ENCODE results near the gene DENND4A.

Gene DENND4A

DNA sequence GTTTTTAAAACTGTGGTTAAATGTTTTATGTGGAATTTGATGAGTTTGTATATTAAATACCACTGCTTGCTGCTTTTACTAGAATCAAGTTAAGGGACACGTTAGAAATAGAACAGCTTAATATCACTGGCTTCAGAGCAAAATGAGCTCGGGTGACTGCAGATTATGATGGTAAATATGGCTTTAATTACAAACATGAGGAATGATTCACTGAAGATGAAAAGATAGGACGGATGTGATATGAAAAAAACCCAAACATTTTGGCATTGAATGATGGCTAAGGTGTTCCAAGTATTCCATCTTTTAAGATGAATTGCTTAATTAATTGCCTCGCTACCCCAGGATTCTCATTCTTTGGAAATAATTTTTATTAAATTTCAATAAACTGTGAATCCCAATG, 136.6 kb downstream of the DENND4A start:
- H3K4me1 Mint-ChIP-seq (ENCODE audit: low read depth) = no peaks in the 10 kb centered on the region
- no peak overlapping the region for H3K4me3 Mint-ChIP-seq
- peaks cover 3% of the 10 kb centered on the region for H3K36me3 Mint-ChIP-seq
- H3K27me3 Mint-ChIP-seq = no peaks in the 10 kb centered on the region
- peak overlapping the region; percentile 41 for H3K27ac Mint-ChIP-seq
- no peaks in the 10 kb centered on the region for H3K9me3 Mint-ChIP-seq (ENCODE audit: low read depth)

- H3K27me3 Mint-ChIP-seq = no peaks in the 10 kb centered on the region
- H3K4me3 Mint-ChIP-seq = no peak overlapping the region
- H3K36me3 Mint-ChIP-seq = peaks cover 3% of the 10 kb centered on the region
- peak overlapping the region; percentile 41 for H3K27ac Mint-ChIP-seq
- H3K4me1 Mint-ChIP-seq (ENCODE audit: low read depth) = no peaks in the 10 kb centered on the region
- H3K9me3 Mint-ChIP-seq (ENCODE audit: low read depth) = no peaks in the 10 kb centered on the region
Measured at GRCh38 chr15:65655026-65655425, 137.1 kb downstream of the DENND4A start.

DNA sequence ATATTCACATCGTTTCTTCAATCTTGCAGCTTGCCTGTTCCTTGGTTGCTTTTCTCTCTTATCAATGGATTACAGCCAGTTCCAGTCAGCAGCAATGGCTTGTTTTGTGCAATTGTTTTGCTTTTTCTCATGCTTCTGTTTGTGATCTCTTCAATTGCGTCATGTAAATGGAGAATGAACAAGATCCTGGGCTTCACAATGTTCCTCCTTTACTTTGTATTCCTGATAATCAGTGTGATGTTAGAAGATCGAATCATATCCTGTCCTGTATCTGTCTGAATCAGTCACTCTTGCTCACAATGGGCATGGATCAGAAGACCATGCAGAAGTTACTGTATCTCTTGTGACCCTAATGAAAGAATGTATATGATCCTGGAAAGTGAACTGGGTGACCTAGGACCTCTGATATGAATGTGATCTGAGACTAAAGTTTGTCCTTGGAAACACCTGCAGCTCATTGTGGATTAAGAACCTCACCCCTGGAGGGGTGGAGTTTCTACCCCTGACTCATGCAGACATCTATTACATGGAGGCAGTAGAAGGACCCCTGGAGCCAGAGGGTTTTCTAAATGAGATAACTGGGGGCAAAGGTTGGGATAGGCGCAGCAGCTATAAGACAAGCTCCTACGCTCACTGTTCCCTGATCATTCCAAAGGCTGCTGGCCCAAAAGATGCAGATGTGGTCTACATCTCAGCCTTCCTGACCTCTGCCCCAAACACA, 138.1 kb downstream of the DENND4A start:
- Mint-ChIP-seq H3K4me1 (ENCODE audit: low read depth) (no peaks in the 10 kb centered on the region), H3K27me3 (no peaks in the 10 kb centered on the region), H3K27ac (peak overlapping the region; percentile 52), H3K36me3 (peaks cover 3% of the 10 kb centered on the region), H3K9me3 (ENCODE audit: low read depth) (no peaks in the 10 kb centered on the region), H3K4me3 (no peak overlapping the region)

DNA sequence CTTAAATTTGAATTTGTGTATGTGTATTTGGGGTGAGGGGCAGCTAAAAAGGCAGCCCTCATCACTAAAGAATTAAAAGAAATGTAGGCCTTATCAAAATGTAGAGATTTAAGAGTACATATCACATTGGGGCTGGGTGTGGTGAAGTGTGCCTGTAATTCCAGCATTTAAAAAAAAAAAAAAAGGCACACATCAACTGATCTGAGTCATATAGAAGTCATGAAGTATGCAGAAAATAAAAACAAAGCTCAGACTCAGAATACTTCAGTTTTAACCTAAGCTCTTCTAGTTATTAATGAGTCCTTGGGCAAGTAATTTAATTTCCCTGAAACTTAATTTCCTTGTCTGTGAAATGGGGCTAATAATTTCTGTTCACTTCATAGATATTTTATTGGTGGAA, 138.8 kb downstream of the DENND4A start:
- no peaks in the 10 kb centered on the region for H3K9me3 Mint-ChIP-seq (ENCODE audit: low read depth)
- no peak overlapping the region for H3K4me3 Mint-ChIP-seq
- peak overlapping the region; percentile 50 for H3K27ac Mint-ChIP-seq
- peaks cover 3% of the 10 kb centered on the region for H3K36me3 Mint-ChIP-seq
- H3K4me1 Mint-ChIP-seq (ENCODE audit: low read depth) = no peaks in the 10 kb centered on the region
- H3K27me3 Mint-ChIP-seq = no peaks in the 10 kb centered on the region

DNA sequence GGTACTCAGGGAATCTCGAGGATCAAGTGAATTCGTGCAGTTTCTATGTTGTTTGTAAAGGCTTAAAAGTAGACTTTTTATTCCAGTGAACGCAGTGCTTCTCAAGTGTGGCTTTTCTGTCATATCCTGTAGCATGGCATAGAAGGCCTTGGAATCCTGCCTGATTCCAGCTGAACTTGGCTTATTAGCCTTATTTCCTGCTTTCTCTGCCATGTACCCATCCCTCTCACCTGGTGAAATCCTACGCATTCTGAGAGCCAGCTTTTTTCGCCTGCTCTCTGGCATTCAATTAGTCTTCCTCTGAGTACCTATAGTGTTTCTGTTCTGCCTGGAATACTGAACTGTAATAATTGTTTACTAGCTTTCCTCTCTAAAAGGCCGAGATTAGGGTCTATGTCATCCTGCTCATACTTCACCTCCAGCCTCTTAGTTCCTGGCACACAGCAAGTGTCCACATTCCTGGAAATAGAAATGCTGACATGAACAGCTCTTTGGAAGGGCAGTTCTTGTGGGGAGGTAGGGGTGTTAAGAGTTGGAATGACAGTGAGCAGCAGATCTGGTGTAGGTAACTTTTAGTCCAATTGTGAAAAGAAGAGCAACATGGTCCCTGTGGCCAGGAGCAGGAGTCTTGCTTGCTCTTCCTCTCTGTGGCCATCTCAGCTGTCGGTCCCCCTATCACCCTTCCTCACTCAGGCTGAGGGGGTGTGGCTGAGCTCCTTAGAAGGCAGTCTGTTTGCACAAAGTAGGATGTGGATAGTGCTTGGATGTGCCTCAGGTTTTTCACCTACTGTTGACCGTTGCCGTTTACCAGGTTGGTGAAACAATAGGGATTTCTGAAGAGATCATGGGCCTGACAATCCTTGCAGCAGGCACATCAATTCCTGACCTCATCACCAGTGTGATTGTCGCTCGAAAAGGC, 140.0 kb downstream of the DENND4A start:
- Mint-ChIP-seq H3K4me1 (ENCODE audit: low read depth) (no peaks in the 10 kb centered on the region), H3K27me3 (no peaks in the 10 kb centered on the region), H3K9me3 (ENCODE audit: low read depth) (no peaks in the 10 kb centered on the region), H3K27ac (peak overlapping the region; percentile 24), H3K4me3 (no peak overlapping the region), H3K36me3 (peaks cover 3% of the 10 kb centered on the region)

GRCh38 chr15:65651042-65651322, 141.1 kb downstream of the DENND4A start:
- H3K4me1 Mint-ChIP-seq (ENCODE audit: low read depth) = no peaks in the 10 kb centered on the region
- no peaks in the 10 kb centered on the region for H3K9me3 Mint-ChIP-seq (ENCODE audit: low read depth)
- H3K36me3 Mint-ChIP-seq = no peaks in the 10 kb centered on the region

GRCh38 chr15:65650312-65651041, 141.6 kb downstream of the DENND4A start:
- H3K27ac Mint-ChIP-seq = no peak overlapping the region
- no peaks in the 10 kb centered on the region for H3K27me3 Mint-ChIP-seq
- no peaks in the 10 kb centered on the region for H3K36me3 Mint-ChIP-seq
- no peak overlapping the region for H3K4me3 Mint-ChIP-seq
- H3K9me3 Mint-ChIP-seq (ENCODE audit: low read depth) = no peaks in the 10 kb centered on the region
- H3K4me1 Mint-ChIP-seq (ENCODE audit: low read depth) = no peaks in the 10 kb centered on the region

More at GRCh38 chr15:65651042-65651322, 141.1 kb downstream of the DENND4A start:
- Mint-ChIP-seq H3K4me3 (no peak overlapping the region), H3K27me3 (no peaks in the 10 kb centered on the region), H3K27ac (peak overlapping the region; percentile 24)

GRCh38 chr15:65646486-65646885, 145.6 kb downstream of the DENND4A start:
- Mint-ChIP-seq H3K9me3 (ENCODE audit: low read depth) (no peaks in the 10 kb centered on the region), H3K36me3 (no peaks in the 10 kb centered on the region), H3K27ac (no peak overlapping the region), H3K27me3 (no peaks in the 10 kb centered on the region), H3K4me3 (no peak overlapping the region), H3K4me1 (ENCODE audit: low read depth) (no peaks in the 10 kb centered on the region)

DNA sequence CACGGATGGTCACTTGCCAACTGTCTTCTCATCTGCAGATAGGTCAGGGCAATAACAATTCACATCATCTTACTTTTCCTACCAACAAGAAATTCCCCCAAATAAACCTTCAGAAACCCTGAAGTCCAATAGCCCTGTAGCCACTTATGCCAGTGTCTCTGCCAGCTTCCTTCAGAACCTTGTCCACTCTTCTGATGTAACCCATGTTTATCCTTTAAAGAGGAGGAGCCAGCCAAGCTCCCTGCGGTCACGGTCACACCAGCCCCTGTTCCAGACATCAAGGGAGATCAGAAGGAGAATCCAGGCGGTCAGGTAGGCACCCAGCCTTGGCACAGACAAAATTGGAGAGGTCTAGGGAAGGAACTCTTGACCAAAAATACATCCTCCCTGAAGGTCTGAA, 146.7 kb downstream of the DENND4A start:
- H3K27me3 Mint-ChIP-seq = no peaks in the 10 kb centered on the region
- H3K9me3 Mint-ChIP-seq (ENCODE audit: low read depth) = no peaks in the 10 kb centered on the region
- H3K36me3 Mint-ChIP-seq = no peaks in the 10 kb centered on the region
- no peaks in the 10 kb centered on the region for H3K4me1 Mint-ChIP-seq (ENCODE audit: low read depth)
- no peak overlapping the region for H3K27ac Mint-ChIP-seq
- H3K4me3 Mint-ChIP-seq = no peak overlapping the region

DNA sequence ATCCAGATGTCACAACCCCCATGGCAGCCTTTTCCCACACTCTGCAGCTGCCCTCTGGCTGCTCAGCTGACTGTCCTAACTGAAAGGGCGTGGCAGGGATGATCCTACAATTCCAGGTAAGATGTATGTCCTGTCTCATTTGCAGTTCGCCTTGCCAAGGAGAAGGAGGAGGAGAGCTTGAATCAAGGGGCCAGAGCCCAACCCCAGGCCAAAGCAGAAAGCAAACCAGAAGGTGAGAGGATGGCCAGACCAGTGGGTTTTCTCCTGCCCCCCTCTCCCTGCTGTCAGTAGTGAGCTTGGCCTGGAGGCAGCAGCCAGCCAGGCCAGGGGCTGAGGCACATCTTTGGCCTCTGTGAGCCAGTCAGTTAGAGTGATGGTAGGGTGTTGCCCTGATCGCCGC, 147.8 kb downstream of the DENND4A start:
- H3K27me3 Mint-ChIP-seq = no peaks in the 10 kb centered on the region
- no peaks in the 10 kb centered on the region for H3K4me1 Mint-ChIP-seq (ENCODE audit: low read depth)
- no peaks in the 10 kb centered on the region for H3K9me3 Mint-ChIP-seq (ENCODE audit: low read depth)
- no peak overlapping the region for H3K27ac Mint-ChIP-seq
- H3K4me3 Mint-ChIP-seq = no peak overlapping the region
- H3K36me3 Mint-ChIP-seq = no peaks in the 10 kb centered on the region

- no peaks in the 10 kb centered on the region for H3K9me3 Mint-ChIP-seq (ENCODE audit: low read depth)
- H3K27me3 Mint-ChIP-seq = no peaks in the 10 kb centered on the region
- H3K4me3 Mint-ChIP-seq = no peak overlapping the region
- no peak overlapping the region for H3K27ac Mint-ChIP-seq
- no peaks in the 10 kb centered on the region for H3K36me3 Mint-ChIP-seq
- peaks cover 11% of the 10 kb centered on the region for H3K4me1 Mint-ChIP-seq (ENCODE audit: low read depth)
Measured at GRCh38 chr15:65642594-65642993, 149.5 kb downstream of the DENND4A start.

GRCh38 chr15:65641768-65642475, 150.2 kb downstream of the DENND4A start:
- H3K36me3 Mint-ChIP-seq = no peaks in the 10 kb centered on the region
- H3K27ac Mint-ChIP-seq = no peak overlapping the region
- no peaks in the 10 kb centered on the region for H3K9me3 Mint-ChIP-seq (ENCODE audit: low read depth)
- H3K4me1 Mint-ChIP-seq (ENCODE audit: low read depth) = peaks cover 12% of the 10 kb centered on the region
- H3K27me3 Mint-ChIP-seq = no peaks in the 10 kb centered on the region
- H3K4me3 Mint-ChIP-seq = no peak overlapping the region

DNA sequence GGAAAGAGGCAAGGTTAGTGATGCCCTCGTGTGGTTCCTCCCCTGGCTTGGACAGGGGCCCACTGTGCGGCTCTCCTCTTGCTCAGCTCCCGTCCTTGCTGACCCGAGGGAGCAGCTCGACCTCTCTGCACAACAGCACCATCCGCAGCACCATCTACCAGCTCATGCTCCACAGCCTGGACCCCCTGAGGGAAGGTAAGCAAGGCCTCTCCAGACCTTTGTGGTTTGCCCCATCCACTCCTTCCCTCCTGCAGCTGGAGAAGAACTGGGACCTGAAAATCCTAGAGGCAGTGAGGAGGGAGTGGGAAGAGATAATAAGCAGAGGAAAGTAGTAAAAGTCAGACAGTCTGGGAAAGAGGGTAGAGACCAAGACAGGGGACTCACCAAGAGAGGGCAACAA, 152.6 kb downstream of the DENND4A start:
- Mint-ChIP-seq H3K4me1 (ENCODE audit: low read depth) (peaks cover 12% of the 10 kb centered on the region), H3K9me3 (ENCODE audit: low read depth) (no peaks in the 10 kb centered on the region), H3K27me3 (no peaks in the 10 kb centered on the region), H3K4me3 (no peak overlapping the region), H3K36me3 (peaks cover 4% of the 10 kb centered on the region), H3K27ac (no peak overlapping the region)

GRCh38 chr15:65638681-65639089, 153.4 kb downstream of the DENND4A start:
- Mint-ChIP-seq H3K27me3 (no peaks in the 10 kb centered on the region), H3K4me3 (no peak overlapping the region), H3K9me3 (ENCODE audit: low read depth) (no peaks in the 10 kb centered on the region), H3K36me3 (peaks cover 4% of the 10 kb centered on the region), H3K4me1 (ENCODE audit: low read depth) (peaks cover 12% of the 10 kb centered on the region), H3K27ac (no peak overlapping the region)
